Body of pancreas (tissue), 4 donors: ENCODE data around the gene IMPG2. TPM values are rescaled to one million over a fixed set of nuclear protein-coding genes. Genes with fewer than 3 reads are reported as not detected.

Source experiments
- ATAC-seq: fragments of 150-250 bp; one replicate; pipeline ENCODE4 v1.9.1; 2016
- DNase-seq, 4 donors: peaks; one replicate each; pipeline ENCODE4 v3.0.0-alpha.2; 2019
- H3K27ac ChIP-seq, 4 donors: fragments of 200-600 bp; sonication (generic); 1 replicate in 3 of 4; 2 replicates in 1 of 4; pipeline versions ENCODE4 v1.5.1 to v1.6.1; 2016 to 2019; ENCODE audit warnings: mild to moderate bottlenecking in 1 of 4, mixed read lengths in 1 of 4, moderate library complexity in 1 of 4
- H3K27me3 ChIP-seq, 2 donors: fragments of 200-600 bp; sonication (generic); one replicate each; pipeline ENCODE4 v1.6.0; 2016; ENCODE audit warnings: mild to moderate bottlenecking in 1 of 2
- H3K36me3 ChIP-seq, 2 donors: fragments of 200-600 bp; sonication (generic); replicated peaks in 1 of 2; 2 replicates each; pipeline ENCODE4 v1.5.1; 2016; ENCODE audit warnings: low read depth in 2 of 2; ENCODE audit not compliant: insufficient read depth in 1 of 2
- H3K4me1 ChIP-seq: fragments of 200-600 bp; sonication (generic); one replicate; pipeline ENCODE4 v1.6.0; 2016
- H3K4me3 ChIP-seq, 2 donors: fragments of 200-600 bp; sonication (generic); 1 replicate in 1 of 2; 2 replicates in 1 of 2; pipeline ENCODE4 v1.5.1; 2016 to 2019
- H3K9me3 ChIP-seq, 3 donors: fragments of 200-600 bp; sonication (generic); 1 replicate in 2 of 3; 2 replicates in 1 of 3; pipeline ENCODE4 v1.5.1; 2016
- CTCF ChIP-seq, 7 experiments: fragments of 450-650 bp in 4 of 7; fragments of 200-600 bp in 3 of 7; sonication (generic) in 3 of 7; IDR thresholded peaks; one replicate each; pipeline ENCODE4 v1.5.1; 2016 to 2019; ENCODE audit warnings: antibody characterized with exemption in 7 of 7
- POLR2A ChIP-seq, 3 donors: fragments of 450-650 bp; IDR thresholded peaks; one replicate each; pipeline ENCODE4 v1.6.1; 2016; ENCODE audit warnings: antibody characterized with exemption in 3 of 3, mild to moderate bottlenecking in 2 of 3
- WGBS, 2 donors: methylation state at CpG; one replicate each; pipeline ENCODE4 v1.1.5; 2017; 5-methylcytosine and 5-hydroxymethylcytosine counted together
- intact Hi-C: fragments of 100-400 bp; cut with DNase I; formaldehyde crosslinking; loops from one replicate; pipeline ENCODE4 v1.15.1; 2023
- total RNA-seq, 2 donors: library from RNA; depleted of rRNA; stranded (reverse); fragments of >200 nt; gene quantifications; one replicate each; pipeline ENCODE4 v1.1.0, GENCODE V29; 2016

IMPG2 gene
- total RNA-seq, 2 donors from 2014 or later, result 0.26 to 0.33 TPM

- intact Hi-C loops, result no loop called here
- 94 to 96% methylated on average over 7 of the region's 7 CpGs for WGBS, 2 donors
Measured at GRCh38 chr3:101329016-101329673, 8.8 kb upstream of the IMPG2 start.

GRCh38 chr3:101325393-101326134 is 5.2 kb upstream of the IMPG2 start:
- DNase-seq, result no peak
- 87% methylated on average over 5 of the region's 5 CpGs for WGBS, 2 donors
- Histone ChIP-seq H3K4me3 (no peak overlapping the region), H3K27me3 (no peaks in the 10 kb centered on the region), H3K27ac (no peak overlapping the region), H3K4me1 (no peaks in the 10 kb centered on the region), H3K36me3 (peaks cover 0 to 1% of the 10 kb centered on the region in 2 donors), H3K9me3 (no peaks in the 10 kb centered on the region)
- TF ChIP-seq POLR2A (IDR thresholded peaks at IDR 0.05), result no peak
- TF ChIP-seq CTCF (IDR thresholded peaks at IDR 0.05), result no peak
- intact Hi-C loops, result no loop called here
- ATAC-seq, result no peak

More at GRCh38 chr3:101329016-101329673, 8.8 kb upstream of the IMPG2 start:
- H3K9me3 ChIP-seq, result no peaks in the 10 kb centered on the region
- no peaks in the 10 kb centered on the region for H3K4me1 ChIP-seq
- DNase-seq (no peak), ATAC-seq (no peak)
- TF ChIP-seq POLR2A (IDR thresholded peaks at IDR 0.05), result no peak
- TF ChIP-seq CTCF (IDR thresholded peaks at IDR 0.05), result no peak
- no peak overlapping the region for H3K4me3 ChIP-seq
- H3K36me3 ChIP-seq, result peaks cover 0 to 1% of the 10 kb centered on the region in 2 donors
- no peaks in the 10 kb centered on the region for H3K27me3 ChIP-seq
- no peak overlapping the region for H3K27ac ChIP-seq

GRCh38 chr3:101319531-101319930 is 844 bp downstream of the IMPG2 start:
- intact Hi-C loops, result no loop called here
- Histone ChIP-seq H3K4me3 (no peak overlapping the region), H3K27me3 (no peaks in the 10 kb centered on the region), H3K36me3 (no peaks in the 10 kb centered on the region), H3K27ac (no peak overlapping the region), H3K4me1 (no peaks in the 10 kb centered on the region), H3K9me3 (no peaks in the 10 kb centered on the region)
- no peak for TF ChIP-seq POLR2A (IDR thresholded peaks at IDR 0.05)
- TF ChIP-seq CTCF (IDR thresholded peaks at IDR 0.05), result no peak
- ATAC-seq, result no peak
- WGBS, 2 donors, result 57 to 75% methylated on average over 5 of the region's 5 CpGs
- no peak for DNase-seq

- no peak for TF ChIP-seq POLR2A (IDR thresholded peaks at IDR 0.05)
- TF ChIP-seq CTCF (IDR thresholded peaks at IDR 0.05), result no peak
- ATAC-seq, result no peak
- 84 to 88% methylated on average over 2 of the region's 2 CpGs for WGBS, 2 donors
- DNase-seq, result no peak
- intact Hi-C loops, result no loop called here
- Histone ChIP-seq H3K36me3 (no peaks in the 10 kb centered on the region), H3K27me3 (no peaks in the 10 kb centered on the region), H3K4me3 (no peak overlapping the region), H3K27ac (no peak overlapping the region), H3K4me1 (no peaks in the 10 kb centered on the region), H3K9me3 (peaks cover 0 to 8% (median 4%) of the 10 kb centered on the region in 3 donors)
Measured at GRCh38 chr3:101312545-101312944, 7.8 kb downstream of the IMPG2 start.
